Measurements from ENCODE around the gene TMEM126A. TPM values are rescaled to one million over a fixed set of nuclear protein-coding genes. Genes with fewer than 3 reads are reported as not detected.
"Not testable (repeated sequence)": the region's sequence is repeated elsewhere in the genome, so short reads cannot be mapped to it uniquely, and the experiment has no call there.

TMEM126A gene
- total RNA-seq, 1 donor = 14.0 TPM

- DNase-seq (ENCODE audit: low read depth in 2 of 3, low spot score in 2 of 3) = no peak
Measured at GRCh38 chr11:85656777-85657176, 9.0 kb downstream of the TMEM126A start.

- DNase-seq (ENCODE audit: low read depth in 2 of 3, low spot score in 2 of 3) = no peak
Measured at GRCh38 chr11:85658180-85658579, 10.4 kb downstream of the TMEM126A start.

GRCh38 chr11:85661972-85662664 lies 14.4 kb downstream of the TMEM126A start:
- no peak for DNase-seq (ENCODE audit: low read depth in 2 of 3, low spot score in 2 of 3)

- DNase-seq (ENCODE audit: low read depth in 2 of 3, low spot score in 2 of 3) = peak in 1 of 3 donors; percentile 17
Measured at GRCh38 chr11:85663080-85663752, 15.4 kb downstream of the TMEM126A start.

GRCh38 chr11:85663753-85664614 lies 16.2 kb downstream of the TMEM126A start:
- peak; percentile 77 to 88 (median 85) for DNase-seq (ENCODE audit: low read depth in 2 of 3, low spot score in 2 of 3)

- peak; percentile 82 to 97 (median 94) for DNase-seq (ENCODE audit: low read depth in 2 of 3, low spot score in 2 of 3)
Measured at GRCh38 chr11:85664615-85665481, 17.1 kb downstream of the TMEM126A start, which contains the start of gene CREBZF. TSS of gene CREBZF (minus strand) at chr11:85665129. CDS start at chr11:85664875, 254 bp downstream.

- DNase-seq (ENCODE audit: low read depth in 2 of 3, low spot score in 2 of 3) = no peak
Measured at GRCh38 chr11:85665733-85666132, 18.0 kb downstream of the TMEM126A start.

- DNase-seq (ENCODE audit: low read depth in 2 of 3, low spot score in 2 of 3) = no peak
Measured at GRCh38 chr11:85666687-85667086, 18.9 kb downstream of the TMEM126A start.

- DNase-seq (ENCODE audit: low read depth in 2 of 3, low spot score in 2 of 3) = no peak
Measured at GRCh38 chr11:85668157-85668556, 20.4 kb downstream of the TMEM126A start.

GRCh38 chr11:85670949-85671663 lies 23.3 kb downstream of the TMEM126A start:
- DNase-seq (ENCODE audit: low read depth in 2 of 3, low spot score in 2 of 3) = not testable (repeated sequence)

- DNase-seq (ENCODE audit: low read depth in 2 of 3, low spot score in 2 of 3) = no peak
Measured at GRCh38 chr11:85672105-85672902, 24.5 kb downstream of the TMEM126A start.

- no peak for DNase-seq (ENCODE audit: low read depth in 2 of 3, low spot score in 2 of 3)
Measured at GRCh38 chr11:85673393-85673792, 25.6 kb downstream of the TMEM126A start.

GRCh38 chr11:85679576-85679975 lies 31.8 kb downstream of the TMEM126A start:
- DNase-seq (ENCODE audit: low read depth in 2 of 3, low spot score in 2 of 3) = no peak

- DNase-seq (ENCODE audit: low read depth in 2 of 3, low spot score in 2 of 3) = no peak
Measured at GRCh38 chr11:85680897-85681296, 33.1 kb downstream of the TMEM126A start.

GRCh38 chr11:85682330-85683305 lies 34.9 kb downstream of the TMEM126A start:
- peak in 2 of 3 donors; percentile 57 to 72 for DNase-seq (ENCODE audit: low read depth in 2 of 3, low spot score in 2 of 3)

GRCh38 chr11:85685125-85685819 lies 37.5 kb downstream of the TMEM126A start:
- DNase-seq (ENCODE audit: low read depth in 2 of 3, low spot score in 2 of 3) = no peak
